Measurements from ENCODE around the gene LATS2.
"Not testable (repeated sequence)": the region's sequence is repeated elsewhere in the genome, so short reads cannot be mapped to it uniquely, and the experiment has no call there.

LATS2 gene

DNA sequence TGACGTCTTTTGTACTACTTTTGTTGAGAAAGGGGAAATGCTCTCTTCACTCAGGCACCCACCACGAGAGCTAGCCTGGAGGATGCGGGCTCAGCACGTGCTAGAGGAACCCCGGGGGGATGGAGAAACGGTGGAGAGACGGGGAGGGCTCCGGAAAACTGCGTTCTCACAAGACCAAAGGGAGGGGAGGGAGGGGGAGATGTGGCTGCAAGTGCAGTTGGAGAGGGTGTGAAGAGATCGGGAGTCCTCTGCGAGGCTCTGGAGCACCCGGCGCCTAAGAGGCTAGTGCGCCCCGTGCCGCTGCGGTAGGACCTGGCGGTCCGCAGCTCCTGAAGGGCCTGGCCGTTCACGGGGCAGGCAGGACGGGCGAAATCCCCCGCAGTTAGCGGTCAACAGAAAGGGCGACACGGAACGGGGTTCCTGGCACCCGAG lies 115.4 kb downstream of the LATS2 start:
- no peak overlapping the region for H3K4me3 ChIP-seq (ENCODE audit: low read length)
- DNase-seq (ENCODE audit: low read depth, low spot score) = no peak

DNA sequence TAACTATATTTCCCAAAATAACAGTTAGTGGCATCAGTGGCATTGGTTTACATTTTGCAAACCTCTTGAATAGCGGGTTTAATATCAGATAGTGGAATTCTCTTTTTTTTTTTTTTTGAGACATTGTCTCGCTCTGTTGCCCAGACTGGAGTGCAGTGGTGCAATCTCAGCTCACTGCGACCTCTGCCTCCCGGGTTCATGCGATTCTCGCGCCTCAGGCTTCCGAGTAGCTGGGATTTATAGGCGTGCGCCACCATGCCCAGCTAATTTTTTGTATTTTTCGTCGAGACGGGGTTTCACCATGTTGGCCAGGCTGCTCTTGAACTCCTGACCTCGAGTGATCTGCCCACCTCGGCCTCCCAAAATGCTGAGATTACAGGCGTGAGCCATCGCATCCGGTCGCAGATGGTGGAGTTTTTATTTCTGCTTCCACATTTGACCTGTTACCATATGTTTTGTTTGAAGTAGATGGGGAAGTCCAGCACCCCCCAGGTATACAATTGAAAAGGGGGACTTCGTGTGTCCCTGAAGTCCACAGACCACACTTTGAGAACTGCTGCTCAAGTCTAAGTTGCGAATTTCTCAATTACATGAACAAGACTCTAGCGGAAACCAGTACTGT lies 118.3 kb downstream of the LATS2 start:
- DNase-seq (ENCODE audit: low read depth, low spot score) = no peak
- no peak overlapping the region for H3K4me3 ChIP-seq (ENCODE audit: low read length)

DNA sequence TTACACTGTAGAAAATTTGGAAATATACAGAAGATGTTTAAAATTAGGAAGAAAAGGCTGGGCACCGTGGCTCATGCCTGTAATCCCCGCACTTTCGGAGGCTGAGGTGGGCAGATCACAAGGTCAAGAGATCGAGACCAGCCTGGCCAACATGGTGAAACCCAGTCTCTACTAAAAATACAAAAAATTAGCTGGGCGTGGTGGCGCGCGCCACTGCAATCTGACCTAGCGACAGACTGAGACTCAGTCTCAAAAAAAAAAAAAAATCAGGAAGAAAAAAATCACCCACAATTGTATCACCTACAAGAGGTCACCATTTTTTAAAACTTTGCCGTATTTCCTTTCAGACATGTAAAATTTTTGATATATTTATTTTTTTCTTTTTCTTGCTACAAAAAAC lies 120.9 kb downstream of the LATS2 start:
- H3K4me3 ChIP-seq (ENCODE audit: low read length); DNase-seq (ENCODE audit: low read depth, low spot score): not testable (repeated sequence)

- no peak for DNase-seq (ENCODE audit: low read depth, low spot score)
- H3K4me3 ChIP-seq (ENCODE audit: low read length) = no peak overlapping the region
These were observed 121.3 kb downstream of the LATS2 start for GRCh38 chr13:20940083-20940482.

GRCh38 chr13:20939662-20940061 lies 121.7 kb downstream of the LATS2 start:
- DNase-seq (ENCODE audit: low read depth, low spot score) = no peak
- no peak overlapping the region for H3K4me3 ChIP-seq (ENCODE audit: low read length)

DNA sequence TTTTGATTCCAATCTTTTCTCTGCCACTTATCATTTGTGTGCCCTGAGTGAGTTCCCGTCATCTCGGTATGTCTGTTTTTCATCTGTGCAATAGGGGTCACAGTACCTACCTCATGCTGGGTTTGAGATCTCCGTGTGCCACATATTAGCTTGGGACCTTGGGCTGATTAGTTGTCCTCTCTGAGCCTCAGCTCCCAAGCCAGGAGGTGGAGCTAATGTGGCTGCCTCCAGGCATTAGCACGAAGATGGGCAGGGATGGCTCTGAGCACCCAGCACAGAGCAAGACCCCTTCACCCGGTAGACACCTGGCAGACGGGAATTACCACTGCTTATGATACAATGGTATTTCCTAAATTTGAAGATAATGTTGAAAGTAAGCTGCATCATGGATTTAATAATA lies 123.1 kb downstream of the LATS2 start:
- no peak for DNase-seq (ENCODE audit: low read depth, low spot score)
- no peak overlapping the region for H3K4me3 ChIP-seq (ENCODE audit: low read length)

DNA sequence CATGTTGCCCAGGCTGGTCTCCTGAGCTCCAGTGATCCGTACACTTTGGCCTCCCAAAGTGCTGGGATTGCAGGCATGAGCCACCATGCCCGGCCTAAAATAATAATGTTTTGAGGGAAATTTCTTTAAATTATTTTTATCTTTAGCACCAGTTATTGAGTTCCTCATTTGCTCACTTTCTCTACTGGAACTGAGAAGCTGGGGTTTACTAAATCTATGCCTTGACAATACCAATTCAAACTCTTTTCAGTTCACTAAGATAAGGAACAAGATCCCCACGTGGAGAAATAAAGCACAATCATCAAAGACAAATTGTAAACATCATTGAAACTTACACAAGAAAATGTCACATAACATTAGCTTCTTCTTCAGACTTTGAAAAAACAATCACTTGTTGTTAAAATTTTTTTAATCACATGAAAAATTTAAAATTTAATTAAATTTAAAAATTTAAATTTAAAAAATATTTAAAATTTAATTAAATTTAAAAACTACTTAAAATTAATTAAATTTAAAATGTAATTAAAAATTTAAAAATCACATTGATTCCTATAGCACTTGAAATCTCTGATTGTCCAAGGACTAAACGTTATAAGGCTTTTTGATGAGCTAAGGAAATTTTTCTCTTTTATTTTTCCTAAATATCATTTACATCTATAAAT lies 133.7 kb downstream of the LATS2 start:
- DNase-seq (ENCODE audit: low read depth, low spot score) = no peak
- no peak overlapping the region for H3K4me3 ChIP-seq (ENCODE audit: low read length)

- H3K4me3 ChIP-seq (ENCODE audit: low read length); DNase-seq (ENCODE audit: low read depth, low spot score): not testable (repeated sequence)
These were observed 136.0 kb downstream of the LATS2 start for GRCh38 chr13:20925395-20925790.

DNA sequence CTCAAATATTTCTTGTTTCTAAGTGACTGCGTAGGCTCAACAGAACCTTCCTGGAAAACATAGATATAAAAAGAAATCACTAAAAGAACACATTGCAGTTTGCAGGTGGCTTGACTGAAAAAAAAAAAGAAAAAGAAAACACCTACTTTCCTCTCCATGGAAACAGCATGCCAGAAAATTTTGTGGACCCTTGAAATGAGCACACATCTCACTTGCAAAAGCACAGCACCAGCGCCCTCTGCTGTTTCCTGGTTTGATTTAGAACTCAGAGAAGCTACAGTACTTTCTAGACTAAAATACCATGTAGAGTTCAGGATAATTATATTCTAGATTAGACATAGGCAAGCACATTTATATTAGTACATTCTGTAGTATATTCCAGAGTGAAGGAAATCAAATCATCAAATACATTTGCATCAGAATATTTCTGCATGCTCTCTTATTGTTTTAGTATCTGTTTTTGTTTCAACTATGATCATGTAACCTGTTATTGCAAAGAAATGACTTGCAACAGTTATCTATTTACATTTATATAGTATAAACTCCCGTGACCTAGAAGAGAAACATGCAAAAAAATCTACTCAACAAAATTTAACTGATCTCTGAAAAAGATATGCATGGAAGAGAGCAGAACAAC lies 136.5 kb downstream of the LATS2 start:
- DNase-seq (ENCODE audit: low read depth, low spot score) = peak; percentile 85
- no peak overlapping the region for H3K4me3 ChIP-seq (ENCODE audit: low read length)

GRCh38 chr13:20923272-20923671 lies 138.1 kb downstream of the LATS2 start:
- DNase-seq (ENCODE audit: low read depth, low spot score) = no peak
- H3K4me3 ChIP-seq (ENCODE audit: low read length) = no peak overlapping the region

Data from Jurkat, Clone E6-1 (cell line).